BJ (cell line): Measurements from ENCODE around the gene UCP2. TPM values are rescaled to one million over a fixed set of nuclear protein-coding genes. Genes with fewer than 3 reads are reported as not detected.

Source experiments
- CTCF ChIA-PET: fragments of 350-600 bp; formaldehyde crosslinking; extraction: SDS; loops from one replicate; lab custom pipeline; 2021; ENCODE audit warnings: antibody characterized with exemption, inconsistent platforms; lab: Yijun Ruan, JAX
- POLR2A ChIA-PET: fragments of 300-600 bp; sonication (Branson Sonifier 250); formaldehyde crosslinking; extraction: SDS; loops from one replicate; lab custom pipeline; 2021; ENCODE audit warnings: antibody characterized with exemption; lab: Charles Lee
- DNase-seq: peaks from one replicate; pipeline ENCODE4 v3.0.0-alpha.2; 2011; ENCODE audit warnings: low read depth
- H3K27me3 ChIP-seq: 2 replicates; pipeline ENCODE4 v1.6.0; 2011; ENCODE audit warnings: low read length; ENCODE audit not compliant: control insufficient read depth, insufficient read depth
- H3K36me3 ChIP-seq: 2 replicates; pipeline ENCODE4 v1.5.1; 2011; ENCODE audit warnings: low read length; ENCODE audit not compliant: control insufficient read depth, insufficient read depth
- H3K4me3 ChIP-seq: 2 replicates; pipeline ENCODE4 v1.5.1; 2011; ENCODE audit warnings: low read depth, mild to moderate bottlenecking, control low read depth, low read length
- CTCF ChIP-seq: IDR thresholded peaks from 2 replicates; pipeline ENCODE4 v1.5.1; 2011; ENCODE audit warnings: low read depth, mild to moderate bottlenecking, control low read depth, inconsistent platforms, low read length, moderate library complexity; ENCODE audit not compliant: insufficient read depth
- polyA plus RNA-seq: library from polyadenylated mRNA; depleted of rRNA; stranded (reverse); fragments of >200 nt; gene quantifications from 2 replicates; pipeline ENCODE4 v1.2.3, GENCODE V29; 2011

Gene UCP2
- polyA plus RNA-seq, 1 experiment: 26.6 TPM

GRCh38 chr11:73977856-73978519 is 4.7 kb downstream of the UCP2 start:
- no peaks in the 10 kb centered on the region; the same call in 1 of the 2 replicates for H3K36me3 ChIP-seq
- POLR2A ChIA-PET: no interaction called here
- no peak for DNase-seq
- H3K27me3 ChIP-seq: no peaks in the 10 kb centered on the region
- no peak for TF ChIP-seq CTCF
- CTCF ChIA-PET: interaction anchor here (0.6 to 3.3 kb wide), 2 partner anchors 15 to 198 kb away, joined by 3 to 22 read pairs; no protein-coding TSS in a partner anchor
- no peak overlapping the region for H3K4me3 ChIP-seq

GRCh38 chr11:73976451-73977151 is 6.0 kb downstream of the UCP2 start:
- TF ChIP-seq CTCF: no peak
- CTCF ChIA-PET: interaction anchor here (1.5 kb wide), 1 partner anchor 13 kb away, joined by 5 read pairs; no protein-coding TSS in a partner anchor
- no peaks in the 10 kb centered on the region; the same call in 1 of the 2 replicates for H3K36me3 ChIP-seq
- H3K4me3 ChIP-seq: no peak overlapping the region
- H3K27me3 ChIP-seq: no peaks in the 10 kb centered on the region
- POLR2A ChIA-PET: no interaction called here
- no peak for DNase-seq

GRCh38 chr11:73975479-73975757 is 7.2 kb downstream of the UCP2 start:
- no peak for DNase-seq
- H3K4me3 ChIP-seq: no peak overlapping the region
- ChIA-PET POLR2A (no interaction called here), CTCF (no interaction called here)
- H3K27me3 ChIP-seq: no peaks in the 10 kb centered on the region
- no peak for TF ChIP-seq CTCF
- no peaks in the 10 kb centered on the region; the same call in 1 of the 2 replicates for H3K36me3 ChIP-seq

GRCh38 chr11:73974604-73975478 is 7.8 kb downstream of the UCP2 start:
- no peak for TF ChIP-seq CTCF
- CTCF ChIA-PET: interaction anchor here (2.2 kb wide), 1 partner anchor 10 kb away, joined by 10 read pairs; no protein-coding TSS in a partner anchor
- Histone ChIP-seq H3K36me3 (no peaks in the 10 kb centered on the region; the same call in 1 of the 2 replicates), H3K4me3 (no peak overlapping the region), H3K27me3 (no peaks in the 10 kb centered on the region)
- POLR2A ChIA-PET: no interaction called here
- DNase-seq: no peak
